IMR-90 (cell line): ENCODE results near the gene RASSF5. TPM values are rescaled to one million over a fixed set of nuclear protein-coding genes. Genes with fewer than 3 reads are reported as not detected.

Experiments
- ATAC-seq: fragments of 200-7000 bp; cut with Tn5 transposase; 2 replicates; pipeline ENCODE4 v1.9.1; 2020; ENCODE audit warnings: low read depth, mild to moderate bottlenecking, moderate library complexity
- BruUV-seq: library from RNA; stranded (reverse); fragments of 400-500 nt; replicated peaks from 2 replicates; lab custom pipeline; 2021; lab: Mats Ljungman, UMichigan
- CTCF ChIA-PET: fragments of 300-600 bp; formaldehyde crosslinking; extraction: SDS; loops from one replicate; lab custom pipeline; 2021; ENCODE audit warnings: antibody characterized with exemption; lab: Yijun Ruan, JAX
- POLR2A ChIA-PET: fragments of 300-600 bp; sonication (Branson Sonifier 250); formaldehyde crosslinking; loops from one replicate; lab custom pipeline; 2022; ENCODE audit warnings: antibody characterized with exemption; ENCODE audit not compliant: unreplicated experiment; lab: Charles Lee
- DNase-seq: peaks from one replicate; pipeline ENCODE4 v3.0.0; 2013
- H2AFZ ChIP-seq: replicated peaks from 2 replicates; pipeline ENCODE3; 2013; ENCODE audit warnings: low read length, mild to moderate bottlenecking; ENCODE audit not compliant: poor library complexity
- H2AK5ac ChIP-seq: 2 replicates; pipeline ENCODE4 v1.6.1; 2013; ENCODE audit warnings: low read depth, low read length, inconsistent platforms
- H2AK9ac ChIP-seq: replicated peaks from 2 replicates; pipeline ENCODE3; 2013; ENCODE audit warnings: mild to moderate bottlenecking, low read depth, low read length, moderate library complexity; ENCODE audit not compliant: poor library complexity
- H2BK120ac ChIP-seq: 2 replicates; pipeline ENCODE4 v1.6.1; 2013; ENCODE audit warnings: low read depth, low read length, inconsistent platforms
- H2BK15ac ChIP-seq: 3 replicates; pipeline ENCODE4 v1.6.1; 2013; ENCODE audit warnings: low read depth, low read length, inconsistent platforms
- H2BK20ac ChIP-seq: 2 replicates; pipeline ENCODE4 v1.6.1; 2013; ENCODE audit warnings: low read depth, mild to moderate bottlenecking, inconsistent platforms, low read length, moderate library complexity
- H2BK5ac ChIP-seq: 2 replicates; pipeline ENCODE4 v1.6.1; 2013; ENCODE audit warnings: mild to moderate bottlenecking, low read depth, low read length, inconsistent platforms; ENCODE audit not compliant: poor library complexity, severe bottlenecking
- H3K14ac ChIP-seq: replicated peaks from 2 replicates; pipeline ENCODE4 v1.6.1; 2013; ENCODE audit warnings: low read depth, low read length, inconsistent platforms
- H3K18ac ChIP-seq: 2 replicates; pipeline ENCODE4 v1.6.1; 2013; ENCODE audit warnings: low read depth, low read length, control low read depth
- H3K23ac ChIP-seq: 2 replicates; pipeline ENCODE4 v1.6.1; 2013; ENCODE audit warnings: low read depth, low read length, inconsistent platforms
- H3K27ac ChIP-seq: 2 replicates; pipeline ENCODE4 v1.5.1; 2013; ENCODE audit warnings: mild to moderate bottlenecking, control low read depth, low read length; ENCODE audit not compliant: insufficient read depth
- H3K27me3 ChIP-seq: 2 replicates; pipeline ENCODE4 v1.6.1; 2013; ENCODE audit warnings: low read length; ENCODE audit not compliant: control insufficient read depth, insufficient read depth
- H3K36me3 ChIP-seq: 2 replicates; pipeline ENCODE4 v1.6.1; 2013; ENCODE audit warnings: low read length, mixed read lengths; ENCODE audit not compliant: control insufficient read depth, insufficient read depth
- H3K4ac ChIP-seq: 2 replicates; pipeline ENCODE4 v1.6.1; 2013; ENCODE audit warnings: low read depth, low read length, inconsistent platforms
- H3K4me1 ChIP-seq: 2 replicates; pipeline ENCODE4 v1.6.1; 2013; ENCODE audit warnings: low read length, mixed read lengths; ENCODE audit not compliant: control insufficient read depth, insufficient read depth
- H3K4me2 ChIP-seq: 2 replicates; pipeline ENCODE4 v1.6.1; 2013; ENCODE audit warnings: low read depth, mild to moderate bottlenecking, control low read depth, low read length, moderate library complexity
- H3K4me3 ChIP-seq: 2 replicates; pipeline ENCODE4 v1.5.1; 2013; ENCODE audit warnings: low read depth, mild to moderate bottlenecking, control low read depth, low read length, moderate library complexity; ENCODE audit not compliant: insufficient read depth
- H3K56ac ChIP-seq: 2 replicates; pipeline ENCODE4 v1.6.1; 2013; ENCODE audit warnings: low read length, inconsistent platforms; ENCODE audit not compliant: insufficient read depth; ENCODE audit errors: extremely low read depth
- H3K79me1 ChIP-seq, 2 experiments: 2 replicates each; pipeline ENCODE4 v1.6.1; 2013; ENCODE audit warnings: low read length in 2 of 2, inconsistent platforms in 1 of 2, low read depth in 1 of 2
- H3K9ac ChIP-seq: 2 replicates; pipeline ENCODE4 v1.6.1; 2013; ENCODE audit warnings: low read depth, low read length, control low read depth
- H3K9me1 ChIP-seq: 2 replicates; pipeline ENCODE4 v1.6.1; 2013; ENCODE audit warnings: low read length, inconsistent platforms; ENCODE audit not compliant: insufficient read depth
- H3K9me3 ChIP-seq: 2 replicates; pipeline ENCODE4 v1.6.1; 2013; ENCODE audit warnings: low read length; ENCODE audit not compliant: control insufficient read depth, insufficient read depth
- H4K20me1 ChIP-seq: 2 replicates; pipeline ENCODE4 v1.6.1; 2013; ENCODE audit warnings: low read length, inconsistent platforms; ENCODE audit not compliant: insufficient read depth
- H4K5ac ChIP-seq: 2 replicates; pipeline ENCODE4 v1.6.1; 2013; ENCODE audit warnings: mild to moderate bottlenecking, low read depth, low read length, control low read depth
- H4K8ac ChIP-seq, 2 experiments: 2 replicates each; pipeline ENCODE4 v1.6.1; 2013; ENCODE audit warnings: low read depth in 2 of 2, low read length in 2 of 2, control low read depth in 1 of 2, inconsistent platforms in 1 of 2
- H4K91ac ChIP-seq: 2 replicates; pipeline ENCODE4 v1.6.1; 2013; ENCODE audit warnings: low read depth, low read length, inconsistent platforms; ENCODE audit not compliant: insufficient read depth
- BHLHE40 ChIP-seq: fragments of 150-350 bp; IDR thresholded peaks from 2 replicates; pipeline ENCODE4 v1.6.1; 2016; ENCODE audit warnings: mild to moderate bottlenecking, low read depth, low read length
- CEBPB ChIP-seq: IDR thresholded peaks from 2 replicates; pipeline ENCODE4 v1.6.1; 2012; ENCODE audit warnings: low read depth, low read length, improper control_type of control experiment
- CHD1 ChIP-seq: IDR thresholded peaks from 2 replicates; pipeline ENCODE4 v1.6.1; 2012; ENCODE audit warnings: low read depth, low read length, improper control_type of control experiment
- CTCF ChIP-seq: conservative IDR thresholded peaks from 2 replicates; pipeline ENCODE4 v1.5.1; 2012; ENCODE audit warnings: mild to moderate bottlenecking, low read depth, low read length, improper control_type of control experiment
- ELK1 ChIP-seq: fragments of 150-350 bp; IDR thresholded peaks from 2 replicates; pipeline ENCODE4 v1.6.1; 2016; ENCODE audit warnings: low read depth, mild to moderate bottlenecking, low read length, moderate library complexity, borderline replicate concordance
- FOS ChIP-seq: fragments of 150-350 bp; IDR thresholded peaks from 2 replicates; pipeline ENCODE4 v1.6.1; 2016; ENCODE audit warnings: low read depth, low read length
- MAFK ChIP-seq: IDR thresholded peaks from 2 replicates; pipeline ENCODE4 v1.6.1; 2012; ENCODE audit warnings: low read depth, low read length, improper control_type of control experiment
- MAZ ChIP-seq: IDR thresholded peaks from 2 replicates; pipeline ENCODE4 v1.6.1; 2012; ENCODE audit warnings: low read depth, mild to moderate bottlenecking, low read length, improper control_type of control experiment, moderate library complexity, borderline replicate concordance
- MXI1 ChIP-seq: IDR thresholded peaks from 2 replicates; pipeline ENCODE4 v1.6.1; 2012; ENCODE audit warnings: low read depth, mild to moderate bottlenecking, low read length, moderate library complexity, borderline replicate concordance
- NFE2L2 ChIP-seq: fragments of 150-350 bp; IDR thresholded peaks from 2 replicates; pipeline ENCODE4 v1.6.1; 2016; ENCODE audit warnings: low read depth, mild to moderate bottlenecking, low read length
- RAD21 ChIP-seq: IDR thresholded peaks from 2 replicates; pipeline ENCODE4 v1.6.1; 2012; ENCODE audit warnings: low read length, improper control_type of control experiment
- RCOR1 ChIP-seq: IDR thresholded peaks from 2 replicates; pipeline ENCODE4 v1.6.1; 2012; ENCODE audit warnings: mild to moderate bottlenecking, low read length, improper control_type of control experiment; ENCODE audit not compliant: insufficient replicate concordance
- RFX5 ChIP-seq: IDR thresholded peaks from 2 replicates; pipeline ENCODE4 v1.8.0; 2012; ENCODE audit warnings: low read depth, mild to moderate bottlenecking, low read length, moderate library complexity
- SMC3 ChIP-seq: fragments of 150-350 bp; IDR thresholded peaks from 2 replicates; pipeline ENCODE4 v1.6.1; 2016; ENCODE audit warnings: low read depth, mild to moderate bottlenecking, antibody characterized with exemption, low read length, moderate library complexity
- WGBS, 2 experiments: methylation state at CpG; one replicate each; pipeline versions ENCODE4 v1.1.5 to v1.1.7; 2013; ENCODE audit warnings: missing lambda C conversion rate in 2 of 2; ENCODE audit not compliant: insufficient read length in 1 of 2; ENCODE audit errors: extremely low coverage in 2 of 2; 5-methylcytosine and 5-hydroxymethylcytosine counted together
- dilution Hi-C: fragments of 300-500 bp; cut with HindIII; formaldehyde crosslinking; loops from one replicate; pipeline ENCODE4 v1.14.3; 2018; ENCODE audit warnings: low sequenced_read_pairs; ENCODE audit not compliant: unreplicated experiment
- in situ Hi-C: fragments of 300-500 bp; cut with MboI; formaldehyde crosslinking; loops from 3 replicates; pipeline ENCODE4 v1.14.3; 2019; ENCODE audit warnings: low sequenced_read_pairs, inconsistent platforms, mixed read lengths
- intact Hi-C: fragments of 100-400 bp; cut with micrococcal nuclease; formaldehyde crosslinking; loops from 2 replicates; pipeline ENCODE4 v1.10.0; 2022
- polyA plus RNA-seq, 3 experiments: library from polyadenylated mRNA; depleted of rRNA; stranded (reverse); fragments of >200 nt; gene quantifications; 2 replicates each; pipeline ENCODE4 v1.2.3, GENCODE V29; 2012; ENCODE audit warnings: low replicate concordance in 1 of 3
- total RNA-seq: library from RNA; depleted of rRNA; stranded (reverse); fragments of >200 nt; gene quantifications from 2 replicates; pipeline ENCODE4 v1.2.3, GENCODE V29; 2012
- TF ChIP-seq, protein P1 (sequence below): fragments of 150-350 bp; IDR thresholded peaks from 2 replicates; pipeline ENCODE4 v1.6.1; 2017; ENCODE audit warnings: mild to moderate bottlenecking, antibody characterized with exemption, low read length, low read depth

The RASSF5 gene
- total and polyA plus RNA-seq, 2 of the 4 experiments (the other 2 are of a cell fraction): 0.18 to 1.1 TPM

- TF ChIP-seq CHD1 (no peak), RFX5 (no peak), MAFK (no peak), MAZ (no peak), RCOR1 (no peak), CTCF (no peak), BHLHE40 (no peak), SMC3 (no peak), NFE2L2 (no peak), CEBPB (no peak), RAD21 (no peak), ELK1 (no peak), MXI1 (no peak), FOS (no peak)
- TF ChIP-seq, protein P1, sequence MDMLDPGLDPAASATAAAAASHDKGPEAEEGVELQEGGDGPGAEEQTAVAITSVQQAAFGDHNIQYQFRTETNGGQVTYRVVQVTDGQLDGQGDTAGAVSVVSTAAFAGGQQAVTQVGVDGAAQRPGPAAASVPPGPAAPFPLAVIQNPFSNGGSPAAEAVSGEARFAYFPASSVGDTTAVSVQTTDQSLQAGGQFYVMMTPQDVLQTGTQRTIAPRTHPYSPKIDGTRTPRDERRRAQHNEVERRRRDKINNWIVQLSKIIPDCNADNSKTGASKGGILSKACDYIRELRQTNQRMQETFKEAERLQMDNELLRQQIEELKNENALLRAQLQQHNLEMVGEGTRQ: no peak
- no peak overlapping the region for H3K56ac ChIP-seq
- ATAC-seq: no peak
- H2BK120ac ChIP-seq: no peak overlapping the region
- H3K9me1 ChIP-seq: no peaks in the 10 kb centered on the region
- H3K4me1 ChIP-seq: no peaks in the 10 kb centered on the region
- WGBS, 2 experiments: no CpG with 5 or more reads among the region's 3 CpGs
- H4K20me1 ChIP-seq: no peaks in the 10 kb centered on the region
- intact Hi-C loops (no loop called here), in situ Hi-C loops (no loop called here), dilution Hi-C loops (no loop called here)
- no peak overlapping the region for H2AK9ac ChIP-seq
- no peak overlapping the region for H2BK15ac ChIP-seq
- H3K79me1 ChIP-seq: no peaks in the 10 kb centered on the region
- CTCF ChIA-PET: no interaction called here
- H3K9ac ChIP-seq: no peak overlapping the region
- H3K9me3 ChIP-seq: no peaks in the 10 kb centered on the region
- no peaks in the 10 kb centered on the region for H3K27me3 ChIP-seq
- no peak overlapping the region for H2BK20ac ChIP-seq
- POLR2A ChIA-PET: no interaction called here
- H3K14ac ChIP-seq: no peak overlapping the region
- no peak overlapping the region for H3K23ac ChIP-seq
- no peak overlapping the region for H2AK5ac ChIP-seq
- H3K27ac ChIP-seq: no peak overlapping the region
- H4K5ac ChIP-seq: no peak overlapping the region
- no peak overlapping the region for H2BK5ac ChIP-seq
- BruUV-seq: no TSS peak
- H4K91ac ChIP-seq: no peak overlapping the region
- no peak overlapping the region for H4K8ac ChIP-seq
- H3K4me3 ChIP-seq: no peak overlapping the region
- peaks cover 47% of the 10 kb centered on the region for H3K36me3 ChIP-seq
- no peak for DNase-seq
- no peak overlapping the region for H3K4ac ChIP-seq
- no peak overlapping the region for H3K4me2 ChIP-seq
- peak overlapping the region; percentile 8 for H2AFZ ChIP-seq
- no peak overlapping the region for H3K18ac ChIP-seq
These were observed 93.2 kb downstream of the RASSF5 start for GRCh38 chr1:206600527-206600926.
